Activated T-cell treated with anti-CD3 and anti-CD28 coated beads for 1 hour (primary cell): Measurements from ENCODE around the gene NR2F2.
"Not testable (repeated sequence)": the region's sequence is repeated elsewhere in the genome, so short reads cannot be mapped to it uniquely, and the experiment has no call there.

ENCODE experiments used
- DNase-seq: peaks from one replicate; pipeline ENCODE4 v3.0.0-alpha.2; 2020; ENCODE audit warnings: low read depth

Gene NR2F2

GRCh38 chr15:96367311-96368200 lies 37.1 kb downstream of the NR2F2 start:
- DNase-seq = no peak

GRCh38 chr15:96369351-96369750 lies 38.9 kb downstream of the NR2F2 start:
- DNase-seq = no peak

DNA sequence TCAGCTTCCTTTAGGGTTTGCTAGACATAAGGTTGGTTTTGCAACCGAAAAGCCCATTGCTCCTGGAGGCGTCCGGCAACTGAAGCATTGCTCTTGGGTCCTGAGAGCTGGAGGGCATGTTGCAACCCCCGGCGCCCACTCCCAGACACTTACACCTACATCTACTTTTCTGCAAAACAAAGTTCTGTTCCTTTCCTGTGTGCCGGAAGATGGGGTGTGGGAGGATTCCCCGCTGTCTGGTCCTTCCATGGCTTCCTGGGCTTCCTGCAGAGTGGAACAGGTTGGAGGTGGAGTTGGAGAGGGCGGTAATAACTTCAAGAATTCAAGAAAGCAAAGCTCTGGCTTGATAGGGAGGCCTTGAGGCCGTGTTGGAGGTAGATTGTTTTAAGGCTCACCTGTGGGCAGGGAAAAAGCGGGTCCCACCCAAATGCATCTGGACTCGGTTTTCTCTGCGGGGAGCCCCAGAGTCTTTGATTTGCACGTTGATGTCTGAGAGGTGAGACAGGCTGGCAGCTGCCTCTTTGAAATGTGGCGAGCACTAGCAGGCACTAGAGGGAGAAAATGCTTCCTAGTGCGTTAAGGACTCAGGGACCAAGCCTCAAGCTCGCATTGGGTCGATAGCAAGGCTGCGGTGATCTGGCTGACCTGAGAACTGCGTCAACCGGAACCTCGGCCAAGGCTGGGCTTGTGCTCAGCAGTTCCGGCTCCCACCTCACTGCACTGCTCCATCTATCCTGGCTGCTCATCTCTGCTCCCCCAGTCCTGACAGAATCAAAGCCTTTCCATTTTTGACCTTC lies 39.5 kb downstream of the NR2F2 start:
- DNase-seq = no peak

GRCh38 chr15:96372554-96372953 lies 42.1 kb downstream of the NR2F2 start:
- DNase-seq = no peak

GRCh38 chr15:96374499-96374898 lies 44.0 kb downstream of the NR2F2 start:
- DNase-seq = no peak

GRCh38 chr15:96379592-96379991 lies 49.1 kb downstream of the NR2F2 start:
- not testable (repeated sequence) for DNase-seq

GRCh38 chr15:96381463-96381862 lies 51.0 kb downstream of the NR2F2 start:
- no peak for DNase-seq

DNA sequence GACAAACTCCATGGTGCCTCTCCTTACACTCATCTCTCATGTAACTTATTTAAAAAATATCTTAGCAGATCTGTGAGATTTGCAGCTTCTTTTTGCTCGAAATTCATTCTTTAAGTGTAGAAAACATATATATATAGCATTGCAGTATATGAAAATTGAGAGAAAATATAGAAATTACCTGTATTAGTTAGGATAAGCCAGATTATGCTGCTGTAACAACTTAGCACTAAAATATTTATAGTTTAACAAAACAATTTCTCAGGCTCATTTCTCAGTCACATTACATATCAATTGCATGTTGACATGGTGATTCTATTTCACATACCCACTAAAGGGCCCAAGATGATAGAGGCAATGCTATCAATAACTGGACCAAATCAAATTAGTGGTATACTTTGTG lies 54.7 kb downstream of the NR2F2 start:
- DNase-seq = no peak

GRCh38 chr15:96388673-96389072 lies 58.2 kb downstream of the NR2F2 start:
- DNase-seq = no peak
